SU-DHL-6 (cell line): Measurements from ENCODE around the gene AFAP1.

Source experiments
- H2AFZ ChIP-seq: fragments of 200-600 bp; sonication (generic); 2 replicates; pipeline ENCODE4 v1.6.1; 2014; ENCODE audit warnings: low read depth, mild to moderate bottlenecking, moderate library complexity, mixed read lengths, antibody characterized with exemption, low read length; ENCODE audit not compliant: severe bottlenecking
- H3F3A ChIP-seq: fragments of 200-600 bp; shearing (Covaris generic); 2 replicates; pipeline ENCODE4 v1.6.0; 2016; ENCODE audit warnings: antibody characterized with exemption, mild to moderate bottlenecking; ENCODE audit not compliant: insufficient read depth
- H3K27ac ChIP-seq: fragments of 200-600 bp; sonication (generic); 2 replicates; pipeline ENCODE4 v1.5.1; 2016; ENCODE audit warnings: low read depth, mild to moderate bottlenecking, low read length, moderate library complexity, mixed read lengths
- H3K27me3 ChIP-seq: fragments of 200-600 bp; sonication (generic), shearing (Covaris generic); 2 replicates; pipeline ENCODE4 v1.6.0; 2014; ENCODE audit warnings: mild to moderate bottlenecking, low read length
- H3K36me3 ChIP-seq: fragments of 200-600 bp; sonication (generic); 2 replicates; pipeline ENCODE4 v1.6.1; 2014; ENCODE audit warnings: mild to moderate bottlenecking, low read length, mixed read lengths
- H3K4me2 ChIP-seq: fragments of 300-600, 200-600 bp; shearing (Covaris generic), sonication (generic); 2 replicates; pipeline ENCODE4 v1.6.0; 2014; ENCODE audit warnings: low read length, low read depth, mild to moderate bottlenecking; ENCODE audit not compliant: poor library complexity, severe bottlenecking
- H3K4me3 ChIP-seq: fragments of 200-600 bp; sonication (generic); 2 replicates; pipeline ENCODE4 v1.5.1; 2014; ENCODE audit warnings: antibody characterized with exemption, low read length, mild to moderate bottlenecking, mixed read lengths; ENCODE audit not compliant: insufficient read depth, poor library complexity, severe bottlenecking
- H3K79me2 ChIP-seq: fragments of 200-600 bp; sonication (generic); 2 replicates; pipeline ENCODE4 v1.6.1; 2014; ENCODE audit warnings: mild to moderate bottlenecking, low read length, moderate library complexity; ENCODE audit not compliant: insufficient read depth
- H3K9ac ChIP-seq: fragments of 200-600 bp; sonication (generic); 2 replicates; pipeline ENCODE4 v1.7.0; 2014; ENCODE audit warnings: mild to moderate bottlenecking, low read length
- H3K9me2 ChIP-seq: fragments of 200-600 bp; sonication (generic); replicated peaks from 2 replicates; pipeline ENCODE4 v1.6.1; 2014; ENCODE audit warnings: low read length; ENCODE audit not compliant: insufficient read depth
- H3K9me3 ChIP-seq: fragments of 200-600 bp; sonication (generic); 2 replicates; pipeline ENCODE4 v1.6.1; 2014; ENCODE audit warnings: low read length, mixed read lengths; ENCODE audit not compliant: insufficient read depth
- H4K20me1 ChIP-seq: fragments of 200-600 bp; sonication (generic); 2 replicates; pipeline ENCODE4 v1.6.1; 2014; ENCODE audit warnings: low read depth, mild to moderate bottlenecking, antibody characterized with exemption, low read length, moderate library complexity, mixed read lengths
- EZH2phosphoT487 ChIP-seq: fragments of 200-600 bp; sonication (generic), shearing (Covaris generic); conservative IDR thresholded peaks from 2 replicates; pipeline ENCODE4 v1.6.1; 2018; ENCODE audit warnings: mild to moderate bottlenecking, antibody characterized with exemption, low read length, moderate library complexity, mixed read lengths
- TF ChIP-seq, protein P1 (sequence below): fragments of 200-600 bp; sonication (generic); IDR thresholded peaks from one replicate; pipeline ENCODE4 v1.5.1; 2017; ENCODE audit warnings: antibody characterized with exemption, mild to moderate bottlenecking, low read length, moderate library complexity; ENCODE audit not compliant: insufficient read depth, poor library complexity, severe bottlenecking

AFAP1 gene

DNA sequence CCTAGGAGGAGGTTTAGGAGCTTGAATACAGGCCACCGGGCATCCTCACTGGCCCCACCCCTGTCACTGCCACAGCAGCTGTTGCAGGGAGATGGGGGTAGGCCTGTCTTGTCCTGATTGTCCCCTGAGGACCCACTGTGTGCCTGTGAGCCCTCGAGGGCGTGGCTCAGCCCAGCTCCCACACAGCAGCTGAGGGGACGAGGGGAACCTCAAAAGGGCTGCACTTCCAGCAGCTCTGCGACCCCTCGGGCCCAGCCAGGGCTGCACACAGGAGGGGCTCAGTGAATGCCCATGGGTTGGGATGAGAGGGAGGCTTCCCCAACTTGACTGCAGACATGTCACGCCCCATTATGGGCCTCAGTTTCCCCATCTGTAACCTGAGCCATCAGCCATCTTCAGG lies 225.9 kb downstream of the AFAP1 start:
- Histone ChIP-seq H3K9me2 (no peaks in the 10 kb centered on the region), H3K4me3 (no peak overlapping the region), H3K27ac (no peak overlapping the region), H2AFZ (no peak overlapping the region), H4K20me1 (no peaks in the 10 kb centered on the region), H3K4me2 (no peak overlapping the region), H3K79me2 (no peaks in the 10 kb centered on the region), H3K9me3 (no peaks in the 10 kb centered on the region), H3K9ac (no peak overlapping the region), H3F3A (no peaks in the 10 kb centered on the region), H3K36me3 (no peaks in the 10 kb centered on the region), H3K27me3 (no peaks in the 10 kb centered on the region)
- TF ChIP-seq, protein P1, sequence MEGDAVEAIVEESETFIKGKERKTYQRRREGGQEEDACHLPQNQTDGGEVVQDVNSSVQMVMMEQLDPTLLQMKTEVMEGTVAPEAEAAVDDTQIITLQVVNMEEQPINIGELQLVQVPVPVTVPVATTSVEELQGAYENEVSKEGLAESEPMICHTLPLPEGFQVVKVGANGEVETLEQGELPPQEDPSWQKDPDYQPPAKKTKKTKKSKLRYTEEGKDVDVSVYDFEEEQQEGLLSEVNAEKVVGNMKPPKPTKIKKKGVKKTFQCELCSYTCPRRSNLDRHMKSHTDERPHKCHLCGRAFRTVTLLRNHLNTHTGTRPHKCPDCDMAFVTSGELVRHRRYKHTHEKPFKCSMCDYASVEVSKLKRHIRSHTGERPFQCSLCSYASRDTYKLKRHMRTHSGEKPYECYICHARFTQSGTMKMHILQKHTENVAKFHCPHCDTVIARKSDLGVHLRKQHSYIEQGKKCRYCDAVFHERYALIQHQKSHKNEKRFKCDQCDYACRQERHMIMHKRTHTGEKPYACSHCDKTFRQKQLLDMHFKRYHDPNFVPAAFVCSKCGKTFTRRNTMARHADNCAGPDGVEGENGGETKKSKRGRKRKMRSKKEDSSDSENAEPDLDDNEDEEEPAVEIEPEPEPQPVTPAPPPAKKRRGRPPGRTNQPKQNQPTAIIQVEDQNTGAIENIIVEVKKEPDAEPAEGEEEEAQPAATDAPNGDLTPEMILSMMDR, result no peak
- no peak for TF ChIP-seq EZH2phosphoT487

DNA sequence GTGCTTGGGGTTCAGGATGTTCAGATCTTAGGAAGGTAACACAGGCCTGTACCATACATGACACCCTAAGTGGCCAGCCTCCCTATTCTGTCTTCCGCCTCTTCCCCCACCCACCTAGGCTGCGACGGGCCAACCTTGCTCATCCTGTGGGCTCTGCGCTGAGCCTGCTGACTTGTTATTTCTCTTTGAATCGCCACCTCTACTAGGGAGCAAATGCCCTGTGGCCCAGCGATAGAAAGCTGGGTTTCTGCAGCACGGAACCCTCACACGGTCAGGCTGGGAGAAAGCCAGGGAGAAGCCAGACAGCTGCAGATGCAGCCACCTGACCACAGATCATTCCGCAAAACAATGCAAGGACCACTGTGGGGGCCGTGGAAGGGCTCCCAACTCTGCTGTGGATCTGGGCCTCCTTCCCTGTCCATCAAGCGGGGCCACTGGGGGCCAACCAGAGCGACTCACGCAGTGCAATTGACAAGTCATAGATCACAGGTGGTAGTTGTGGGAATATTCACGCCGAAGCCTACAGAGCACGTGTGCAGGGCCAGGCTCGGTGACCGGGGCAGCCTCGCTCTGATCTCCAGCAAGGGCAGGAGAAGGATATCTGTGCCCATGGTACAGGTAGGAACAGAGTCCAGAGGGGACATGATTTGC lies 227.5 kb downstream of the AFAP1 start:
- no peak for TF ChIP-seq EZH2phosphoT487
- TF ChIP-seq, protein P1, result no peak

DNA sequence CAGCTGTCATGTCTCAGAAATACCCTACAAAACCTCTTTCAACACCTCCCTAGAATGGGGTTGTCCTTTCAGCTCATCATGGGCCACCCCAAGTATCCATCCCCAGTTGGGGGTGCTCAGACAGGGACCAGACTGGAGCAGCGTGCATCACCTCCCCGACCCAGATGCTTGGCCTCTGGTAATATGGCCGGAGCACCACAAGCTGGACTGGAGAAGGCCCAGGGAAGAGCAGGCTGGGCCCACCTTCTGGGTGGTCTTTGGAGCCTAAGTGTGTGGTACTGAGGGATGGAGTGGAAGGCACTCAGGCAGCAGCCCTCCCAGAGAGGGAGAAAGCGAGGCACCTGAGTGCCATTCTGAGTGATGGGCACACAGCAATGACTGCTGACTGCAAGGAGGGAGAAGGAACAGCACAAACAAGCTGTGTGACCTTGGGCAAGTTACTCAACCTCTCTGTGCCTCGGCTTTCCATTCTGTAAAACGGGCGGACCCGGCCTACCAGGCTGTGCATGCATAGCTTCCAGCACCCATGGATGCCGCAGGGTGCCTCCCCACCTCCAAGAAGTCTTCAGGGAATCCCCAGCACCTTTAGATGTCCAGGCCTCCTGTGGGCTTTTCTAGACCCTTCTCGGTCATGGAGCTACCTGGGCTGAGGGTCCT lies 228.2 kb downstream of the AFAP1 start:
- no peak overlapping the region for H3K27ac ChIP-seq
- no peaks in the 10 kb centered on the region for H3F3A ChIP-seq
- H3K9me2 ChIP-seq, result no peaks in the 10 kb centered on the region
- H3K9me3 ChIP-seq, result no peaks in the 10 kb centered on the region
- no peak overlapping the region for H3K4me2 ChIP-seq
- H3K4me3 ChIP-seq, result no peak overlapping the region
- no peak overlapping the region for H3K9ac ChIP-seq
- TF ChIP-seq EZH2phosphoT487, result no peak
- TF ChIP-seq, protein P1, result no peak
- no peaks in the 10 kb centered on the region for H4K20me1 ChIP-seq
- no peaks in the 10 kb centered on the region for H3K27me3 ChIP-seq
- H3K79me2 ChIP-seq, result no peaks in the 10 kb centered on the region
- H3K36me3 ChIP-seq, result no peaks in the 10 kb centered on the region
- H2AFZ ChIP-seq, result no peak overlapping the region

More for the DNA sequence above, 227.5 kb downstream of the AFAP1 start:
- H3K4me3 ChIP-seq, result no peak overlapping the region
- H3K27me3 ChIP-seq, result no peaks in the 10 kb centered on the region
- no peaks in the 10 kb centered on the region for H3K79me2 ChIP-seq
- H3K9ac ChIP-seq, result no peak overlapping the region
- no peaks in the 10 kb centered on the region for H3K9me3 ChIP-seq
- no peak overlapping the region for H3K27ac ChIP-seq
- H3K9me2 ChIP-seq, result no peaks in the 10 kb centered on the region
- H3K36me3 ChIP-seq, result no peaks in the 10 kb centered on the region
- H2AFZ ChIP-seq, result no peak overlapping the region
- H4K20me1 ChIP-seq, result no peaks in the 10 kb centered on the region
- no peaks in the 10 kb centered on the region for H3F3A ChIP-seq
- H3K4me2 ChIP-seq, result no peak overlapping the region
